ENCODE results near the gene S100A7. TPM values are rescaled to one million over a fixed set of nuclear protein-coding genes. Genes with fewer than 3 reads are reported as not detected.
"Not testable (repeated sequence)": the region's sequence is repeated elsewhere in the genome, so short reads cannot be mapped to it uniquely, and the experiment has no call there.

The S100A7 gene
- total RNA-seq, 4 donors from 2014 or later, result 5.1 to 107 (median 20.2) TPM

GRCh38 chr1:153415850-153416570, 44.4 kb downstream of the S100A7 start, which contains the start of gene S100A7A:
Gene S100A7A, plus strand, starts transcription at chr1:153416520. Its CDS starts 1,563 bp downstream, at chr1:153418083.
- Histone ChIP-seq H3K9me3 (no peaks in the 10 kb centered on the region), H3K27me3 (peaks cover 7% of the 10 kb centered on the region), H3K36me3 (no peaks in the 10 kb centered on the region), H3K4me3 (no peak within 1 kb of the TSS), H3K4me1 (no peaks in the 10 kb centered on the region), H3K27ac (no peak within 1 kb of the TSS)
- DNase-seq (ENCODE audit: low spot score in 2 of 2), result no peak
- 55% methylated on average over 6 of the region's 6 CpGs for WGBS
- TF ChIP-seq POLR2A (IDR thresholded peaks at IDR 0.05), result no peak
- TF ChIP-seq POLR2AphosphoS5 (IDR thresholded peaks at IDR 0.05), result no peak
- no peak for TF ChIP-seq CTCF (IDR thresholded peaks at IDR 0.05)
- no peak for TF ChIP-seq EP300 (IDR thresholded peaks at IDR 0.05)

DNA sequence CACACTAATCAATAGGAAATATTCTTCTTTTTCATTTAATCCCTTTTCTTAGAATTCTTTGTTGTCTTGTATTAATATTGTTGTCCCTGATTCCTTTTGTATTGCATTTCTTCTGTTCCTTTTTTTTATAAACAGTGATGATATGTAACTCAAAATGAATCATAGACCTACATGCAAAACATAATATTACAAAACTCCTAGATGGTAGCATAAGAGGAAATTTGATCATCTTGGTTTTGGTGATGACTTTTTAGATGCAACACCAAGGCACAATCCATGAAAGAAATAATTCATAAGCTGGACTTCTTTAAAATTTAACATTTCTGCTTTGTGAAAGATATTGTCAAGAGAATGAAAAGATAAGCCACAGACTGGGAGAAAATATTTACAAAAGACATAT, 46.5 kb downstream of the S100A7 start:
- H3K4me3 ChIP-seq; DNase-seq (ENCODE audit: low spot score in 2 of 2); H3K9me3 ChIP-seq; H3K36me3 ChIP-seq; H3K27me3 ChIP-seq; H3K4me1 ChIP-seq; H3K27ac ChIP-seq: not testable (repeated sequence)

Other genes with a start within 250 kb of the S100A7 start
- gene PRR9, start 243.1 kb downstream of the S100A7 start, total RNA-seq, result 100 to 1,000 TPM in 1 of 4 donors, 10 to 100 TPM in 2, not detected in 1; 21.2 to 127 (median 34.6) TPM
- 100 to 1,000 TPM in 3 of 4 donors, 10 to 100 TPM in 1; 14.9 to 257 (median 228) TPM for gene LORICRIN, start 201.0 kb downstream of the S100A7 start, total RNA-seq
- 10 to 100 TPM; 34.2 to 72.1 (median 55.3) TPM for gene PGLYRP3, start 147.7 kb downstream of the S100A7 start, total RNA-seq
- gene PGLYRP4, start 111.8 kb downstream of the S100A7 start, total RNA-seq, result 10 to 100 TPM; 13.0 to 35.0 (median 21.2) TPM
- gene S100A9, start 102.8 kb downstream of the S100A7 start, total RNA-seq, result 10 to 100 TPM; 11.0 to 95.4 (median 51.1) TPM
- gene S100A12, start 85.0 kb downstream of the S100A7 start, total RNA-seq, result not detected
- gene S100A8, start 69.6 kb downstream of the S100A7 start, total RNA-seq, result 10 to 100 TPM in 3 of 4 donors, 1 to 10 TPM in 1; 5.7 to 38.4 (median 19.5) TPM
- gene S100A7A, start 44.1 kb downstream of the S100A7 start, total RNA-seq, result under 1 TPM in 1 of 4 donors, not detected in 3; 0.10 TPM
- 100 to 1,000 TPM; 135 to 264 (median 241) TPM for gene S100A6, start 75.3 kb upstream of the S100A7 start, total RNA-seq
- gene S100A5, start 80.3 kb upstream of the S100A7 start, total RNA-seq, result not detected
- 100 to 1,000 TPM in 3 of 4 donors, 10 to 100 TPM in 1; 89.3 to 229 (median 175) TPM for gene S100A4, start 85.2 kb upstream of the S100A7 start, total RNA-seq
- 100 to 1,000 TPM in 1 of 4 donors, 10 to 100 TPM in 2, not detected in 1; 42.6 to 342 (median 88.0) TPM for gene S100A3, start 88.6 kb upstream of the S100A7 start, total RNA-seq
- 100 to 1,000 TPM; 127 to 519 (median 267) TPM for gene S100A2, start 105.2 kb upstream of the S100A7 start, total RNA-seq
- gene S100A16, start 152.5 kb upstream of the S100A7 start, total RNA-seq, result 100 to 1,000 TPM; 133 to 668 (median 414) TPM
- 100 to 1,000 TPM; 252 to 555 (median 445) TPM for gene S100A14, start 155.7 kb upstream of the S100A7 start, total RNA-seq
- gene S100A13, start 166.9 kb upstream of the S100A7 start, total RNA-seq, result 10 to 100 TPM; 28.0 to 55.4 (median 43.1) TPM
- gene S100A1, start 167.8 kb upstream of the S100A7 start, total RNA-seq, result 10 to 100 TPM; 17.9 to 33.2 (median 21.1) TPM
- gene CHTOP, start 173.4 kb upstream of the S100A7 start, total RNA-seq, result 10 to 100 TPM; 56.8 to 78.1 (median 58.2) TPM
- 10 to 100 TPM; 33.6 to 41.1 (median 35.6) TPM for gene SNAPIN, start 198.1 kb upstream of the S100A7 start, total RNA-seq
- gene ILF2, start 210.3 kb upstream of the S100A7 start, total RNA-seq, result 100 to 1,000 TPM in 3 of 4 donors, 10 to 100 TPM in 1; 68.2 to 149 (median 127) TPM
- gene NPR1, start 218.0 kb upstream of the S100A7 start, total RNA-seq, result 10 to 100 TPM in 1 of 4 donors, 1 to 10 TPM in 3; 4.7 to 19.2 (median 6.9) TPM

All from suprapubic skin (tissue), 4 donors.